Heart left ventricle (tissue), 16 donors: ENCODE measurements around the gene PGBD5. TPM values are rescaled to one million over a fixed set of nuclear protein-coding genes. Genes with fewer than 3 reads are reported as not detected.

Source experiments
- ATAC-seq, 4 donors: fragments of 200-7000 bp; cut with Tn5 transposase; one replicate each; pipeline ENCODE4 v1.9.1; 2020 to 2022; ENCODE audit warnings: moderate library complexity in 4 of 4, mild to moderate bottlenecking in 3 of 4, moderate number of reproducible peaks in 1 of 4
- DNase-seq, 5 donors: peaks; one replicate each; pipeline ENCODE4 v3.0.0-alpha.2; 2020
- H3K27ac ChIP-seq, 12 donors: fragments of 200-600 bp; sonication (generic) in 4 of 12; one replicate each; pipeline versions ENCODE4 v1.5.0 to v1.8.0; 2016 to 2022; ENCODE audit warnings: mild to moderate bottlenecking in 2 of 12
- H3K27me3 ChIP-seq, 9 donors: fragments of 200-600 bp; sonication (generic) in 2 of 9; one replicate each; pipeline versions ENCODE4 v1.5.1 to v1.8.0; 2016 to 2022; ENCODE audit warnings: mild to moderate bottlenecking in 3 of 9
- H3K36me3 ChIP-seq, 9 donors: fragments of 200-600 bp; sonication (generic) in 2 of 9; one replicate each; pipeline versions ENCODE4 v1.5.0 to v1.8.0; 2018 to 2022; ENCODE audit warnings: mild to moderate bottlenecking in 2 of 9
- H3K4me1 ChIP-seq, 12 donors: fragments of 200-600 bp; sonication (generic) in 4 of 12; one replicate each; pipeline versions ENCODE4 v1.5.0 to v1.8.0; 2016 to 2022; ENCODE audit warnings: mild to moderate bottlenecking in 3 of 12
- H3K4me3 ChIP-seq, 12 donors: fragments of 200-600 bp; sonication (generic) in 4 of 12; one replicate each; pipeline versions ENCODE4 v1.5.0 to v1.8.0; 2017 to 2022; ENCODE audit warnings: mild to moderate bottlenecking in 9 of 12, moderate library complexity in 4 of 12
- H3K9me3 ChIP-seq, 12 donors: fragments of 200-600 bp; sonication (generic) in 4 of 12; one replicate each; pipeline versions ENCODE4 v1.5.0 to v1.8.0; 2016 to 2022; ENCODE audit warnings: mild to moderate bottlenecking in 1 of 12
- POLR2A ChIP-seq, 2 donors: fragments of 450-650 bp; IDR thresholded peaks; one replicate each; pipeline ENCODE4 v1.6.1; 2017; ENCODE audit warnings: antibody characterized with exemption in 2 of 2, mild to moderate bottlenecking in 2 of 2, moderate library complexity in 2 of 2
- WGBS, 4 donors: extraction: QIAGEN DNeasy Blood & Tissue Kit in 2 of 4; methylation state at CpG; one replicate each; pipeline versions ENCODE4 v1.1.5 to v1.1.7; 2013 to 2018; 5-methylcytosine and 5-hydroxymethylcytosine counted together
- intact Hi-C, 10 donors: fragments of 100-400 bp; cut with DNase I; formaldehyde crosslinking; loops; one replicate each; pipeline versions ENCODE4 v1.11.1 to v1.14.2; 2022
- polyA plus RNA-seq, 2 donors: library from polyadenylated mRNA; stranded (reverse); fragments of 200-250 nt; gene quantifications; one replicate each; pipeline ENCODE4 v1.2.3, GENCODE V29; 2013
- total RNA-seq, 9 donors: library from RNA; depleted of rRNA in 2 of 9; stranded (reverse); fragments of >200 nt in 2 of 9; fragmentation: NEBNext Ultra II Directional in 3 of 9; extraction: Animal tissue kit (Norgen Biotek cat#: 25700) in 3 of 9; gene quantifications; one replicate each; pipeline versions ENCODE4 v1.1.0 to v1.2.4, GENCODE V29; 2016 to 2023
- TF ChIP-seq, protein P1 (sequence below), 12 donors: fragments of 200-600 bp; sonication (generic) in 4 of 12; IDR thresholded peaks; one replicate each; pipeline versions ENCODE4 v1.5.0 to v1.8.0; 2018 to 2022; ENCODE audit warnings: antibody characterized with exemption in 12 of 12, mild to moderate bottlenecking in 5 of 12
- donor health status: ischemic (EF 13 %, LVEDD 7.1; RV severe dilation, severe dysfunction).
- donor health status: healthy with polysubstance abuse.
- donor health status: DM: no; HTN: yes; CAD: no.
- donor health status: DM: no; HTN: no; CAD: no.
- donor health status: ischemic (EF 25% LVEDD 6.9; RV normal size, moderate dysfunction).
- donor health status: ischemic (EF 25% LVEDD 5.7; RV mildly dilated, moderate dysfunction).
- donor health status: healthy.
- donor health status: DM: yes; HTN: yes; CAD: no.
- donor health status: ischemic (EF 35%, LVEDD 5.7; RV mildly dilated, moderate dysfunction).
- donor health status: nonischemic (EF 11% LVEDD 7.7; RV severe dilation, severe dysfunction).
- donor health status: DM: yes; HTN: yes; CAD: no.
- donor health status: PGD.
- donor health status: ischemic (EF 29% LVEDD 5.4; RV normal size, mild dysfunction).
- donor health status: nonischemic (EF 23%, LVEDD 6.1; RV moderate dilation, normal function).

PGBD5 gene
- total and polyA plus RNA-seq, 11 donors = 1.3 to 16.1 (median 6.3) TPM

DNA sequence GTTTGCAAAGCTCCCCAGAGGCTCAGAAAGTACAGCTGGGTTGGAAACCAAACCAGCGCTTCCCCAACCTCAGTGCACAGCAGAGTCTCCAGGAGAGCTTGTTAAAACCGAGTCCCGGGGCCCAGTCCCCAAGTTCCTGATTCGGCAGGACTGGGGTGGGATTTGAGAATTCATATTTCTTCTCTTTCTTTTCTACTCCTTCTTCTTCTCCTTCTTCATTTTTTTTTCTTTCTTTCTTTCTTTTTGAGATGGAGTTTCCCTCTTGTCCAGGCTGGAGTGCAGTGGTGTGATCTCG is 136.8 kb downstream of the PGBD5 start:
- H3K9me3 ChIP-seq = no peaks in the 10 kb centered on the region

DNA sequence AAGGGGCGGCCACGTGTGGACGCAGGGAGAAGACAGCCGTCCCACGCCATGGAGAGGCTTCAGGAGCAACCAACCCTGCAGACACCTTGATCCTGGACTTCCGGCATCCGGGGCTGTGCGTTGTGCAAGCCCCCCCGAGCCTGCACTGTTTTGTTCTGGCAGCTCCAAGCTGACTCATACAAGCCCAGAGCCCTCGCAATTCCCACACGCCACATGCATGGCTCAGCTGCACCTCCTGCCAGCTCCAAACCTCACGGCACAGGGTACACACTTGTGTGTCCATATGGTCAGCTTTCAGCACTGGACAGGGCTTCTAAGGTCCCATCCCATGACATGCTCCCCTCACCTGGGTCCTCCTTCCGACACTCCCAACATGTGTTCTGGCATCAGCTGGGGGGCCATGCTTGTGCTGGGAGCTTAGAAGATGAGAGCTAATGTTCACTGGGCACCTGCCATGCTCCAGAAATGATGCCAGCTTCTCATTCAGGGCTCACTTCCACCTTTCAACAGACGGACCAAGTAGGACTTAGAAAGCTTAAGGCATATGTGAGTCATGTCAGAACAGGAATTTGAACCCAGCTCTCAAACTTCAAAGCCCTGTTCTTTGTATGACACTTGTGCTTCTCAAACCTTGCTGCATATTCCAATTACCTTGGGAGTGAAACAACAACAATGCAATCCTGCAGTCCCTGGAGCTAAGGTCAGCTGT is 137.3 kb downstream of the PGBD5 start:
- no peaks in the 10 kb centered on the region for H3K36me3 ChIP-seq
- H3K27ac ChIP-seq = no peak overlapping the region
- 89 to 94% (median 90%) methylated on average over 13 to 14 of the region's 14 CpGs for WGBS, 4 donors
- intact Hi-C loops = no loop called here
- DNase-seq = no peak
- no peaks in the 10 kb centered on the region for H3K9me3 ChIP-seq
- TF ChIP-seq, protein P1, sequence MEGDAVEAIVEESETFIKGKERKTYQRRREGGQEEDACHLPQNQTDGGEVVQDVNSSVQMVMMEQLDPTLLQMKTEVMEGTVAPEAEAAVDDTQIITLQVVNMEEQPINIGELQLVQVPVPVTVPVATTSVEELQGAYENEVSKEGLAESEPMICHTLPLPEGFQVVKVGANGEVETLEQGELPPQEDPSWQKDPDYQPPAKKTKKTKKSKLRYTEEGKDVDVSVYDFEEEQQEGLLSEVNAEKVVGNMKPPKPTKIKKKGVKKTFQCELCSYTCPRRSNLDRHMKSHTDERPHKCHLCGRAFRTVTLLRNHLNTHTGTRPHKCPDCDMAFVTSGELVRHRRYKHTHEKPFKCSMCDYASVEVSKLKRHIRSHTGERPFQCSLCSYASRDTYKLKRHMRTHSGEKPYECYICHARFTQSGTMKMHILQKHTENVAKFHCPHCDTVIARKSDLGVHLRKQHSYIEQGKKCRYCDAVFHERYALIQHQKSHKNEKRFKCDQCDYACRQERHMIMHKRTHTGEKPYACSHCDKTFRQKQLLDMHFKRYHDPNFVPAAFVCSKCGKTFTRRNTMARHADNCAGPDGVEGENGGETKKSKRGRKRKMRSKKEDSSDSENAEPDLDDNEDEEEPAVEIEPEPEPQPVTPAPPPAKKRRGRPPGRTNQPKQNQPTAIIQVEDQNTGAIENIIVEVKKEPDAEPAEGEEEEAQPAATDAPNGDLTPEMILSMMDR (IDR thresholded peaks at IDR 0.05) = no peak
- no peak for TF ChIP-seq POLR2A (IDR thresholded peaks at IDR 0.05)
- H3K27me3 ChIP-seq = no peaks in the 10 kb centered on the region
- H3K4me1 ChIP-seq = no peaks in the 10 kb centered on the region
- peak in 2 of 4 donors; percentile 18 to 32 for ATAC-seq
- no peak overlapping the region for H3K4me3 ChIP-seq

More for the DNA sequence above, 136.8 kb downstream of the PGBD5 start:
- no peaks in the 10 kb centered on the region for H3K27me3 ChIP-seq
- ATAC-seq = no peak
- intact Hi-C loops = no loop called here
- WGBS, 4 donors = 88 to 90% (median 90%) methylated on average over 5 of the region's 5 CpGs
- no peak overlapping the region for H3K4me3 ChIP-seq
- TF ChIP-seq, protein P1 (IDR thresholded peaks at IDR 0.05) = no peak
- no peak overlapping the region for H3K27ac ChIP-seq
- H3K4me1 ChIP-seq = no peaks in the 10 kb centered on the region
- no peak for DNase-seq
- no peaks in the 10 kb centered on the region for H3K36me3 ChIP-seq

DNA sequence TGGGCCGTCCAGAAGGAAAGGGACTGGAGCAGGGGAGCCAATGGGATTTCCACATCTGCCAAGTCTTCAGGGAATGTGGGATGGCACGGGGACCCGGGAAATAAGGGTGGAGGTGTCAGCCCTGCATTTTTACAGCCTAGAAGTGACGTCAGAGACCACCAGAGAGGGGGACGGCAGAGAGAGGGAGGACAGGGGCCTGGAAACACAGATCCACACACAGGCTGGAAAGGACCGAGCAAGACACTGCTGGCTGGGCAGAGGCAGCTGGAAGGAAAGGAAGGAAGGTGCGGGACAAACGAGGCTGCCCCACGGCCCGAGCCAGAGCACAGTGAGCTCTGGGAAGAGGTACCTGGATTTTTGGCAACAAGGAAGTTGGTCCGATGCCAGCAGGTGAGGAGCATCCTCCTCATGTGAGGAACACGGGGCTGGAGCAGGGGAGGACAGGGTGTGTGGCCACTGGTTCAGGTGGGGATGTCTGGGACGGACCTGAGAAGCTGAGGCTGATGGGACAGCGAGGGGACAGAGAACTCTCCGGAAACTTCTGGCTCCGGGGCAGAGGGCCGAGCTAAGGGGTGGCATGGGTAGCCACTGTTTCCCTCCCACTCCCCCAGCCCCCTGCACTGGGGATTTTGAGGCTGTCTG is 138.3 kb downstream of the PGBD5 start:
- Histone ChIP-seq H3K36me3 (peaks cover 0 to 2% (median 0%) of the 10 kb centered on the region in 9 donors), H3K27me3 (no peaks in the 10 kb centered on the region), H3K4me3 (no peak overlapping the region), H3K27ac (no peak overlapping the region), H3K4me1 (no peaks in the 10 kb centered on the region), H3K9me3 (no peaks in the 10 kb centered on the region)
- DNase-seq = no peak
- WGBS, 4 donors = 76 to 79% (median 78%) methylated on average over 17 of the region's 17 CpGs
- intact Hi-C loops = no loop called here
- TF ChIP-seq POLR2A (IDR thresholded peaks at IDR 0.05) = no peak
- TF ChIP-seq, protein P1 (IDR thresholded peaks at IDR 0.05) = no peak
- ATAC-seq = no peak

DNA sequence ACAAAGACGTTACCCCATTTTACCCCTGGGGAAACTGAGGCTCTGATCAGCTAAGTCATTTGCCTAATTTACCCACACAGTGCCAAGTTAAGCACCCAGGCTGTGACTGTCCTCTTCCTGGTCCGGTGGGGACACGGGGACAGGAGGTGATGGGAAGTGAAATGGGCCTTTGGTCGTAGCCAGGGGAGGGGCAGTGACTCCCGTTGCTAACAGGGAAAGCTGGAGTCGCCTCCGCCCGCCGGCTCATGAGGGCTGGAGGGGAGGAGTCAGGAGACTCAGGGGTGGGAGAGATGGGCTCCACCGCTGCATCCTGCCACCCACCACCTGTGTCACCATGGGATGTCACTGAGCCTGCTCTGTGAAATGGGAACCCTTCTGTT is 139.3 kb downstream of the PGBD5 start:
- H3K9me3 ChIP-seq = no peaks in the 10 kb centered on the region
- intact Hi-C loops = no loop called here
- no peaks in the 10 kb centered on the region for H3K27me3 ChIP-seq
- WGBS, 4 donors = 70 to 82% (median 77%) methylated on average over 10 of the region's 10 CpGs
- no peak overlapping the region for H3K4me3 ChIP-seq
- TF ChIP-seq, protein P1 (IDR thresholded peaks at IDR 0.05) = no peak
- no peak for TF ChIP-seq POLR2A (IDR thresholded peaks at IDR 0.05)
- ATAC-seq (no peak), DNase-seq (no peak)
- peaks cover 0 to 8% (median 0%) of the 10 kb centered on the region in 9 donors for H3K36me3 ChIP-seq
- H3K27ac ChIP-seq = no peak overlapping the region
- peaks cover 0 to 5% (median 2%) of the 10 kb centered on the region in 12 donors for H3K4me1 ChIP-seq
